ENCODE data around the gene PARP3.

Gene PARP3

GRCh38 chr3:51949121-51949520, 7.0 kb downstream of the PARP3 start:
- DNase-seq = no peak

- no peak for DNase-seq
Observed at GRCh38 chr3:51950899-51951298, 8.7 kb downstream of the PARP3 start.

GRCh38 chr3:51953445-51953844, 11.3 kb downstream of the PARP3 start:
- DNase-seq = peak in 2 of 3 experiments; percentile 1 to 21

- no peak for DNase-seq
Observed at GRCh38 chr3:51954105-51954504, 11.9 kb downstream of the PARP3 start.

- DNase-seq = no peak
Observed at GRCh38 chr3:51954713-51955112, 12.6 kb downstream of the PARP3 start.

GRCh38 chr3:51955175-51955892, 13.2 kb downstream of the PARP3 start, which contains the start of gene GPR62:
Gene GPR62, plus strand, starts transcription at chr3:51955381. Its CDS starts 272 bp downstream, at chr3:51955653.
- DNase-seq = no peak

- DNase-seq = no peak
Observed at GRCh38 chr3:51955893-51956770, 14.0 kb downstream of the PARP3 start.

GRCh38 chr3:51957520-51958205, 15.5 kb downstream of the PARP3 start:
- no peak for DNase-seq

GRCh38 chr3:51958603-51959521, 16.7 kb downstream of the PARP3 start:
- no peak for DNase-seq

GRCh38 chr3:51959651-51960050, 17.5 kb downstream of the PARP3 start:
- no peak for DNase-seq

- no peak for DNase-seq
Observed at GRCh38 chr3:51960386-51960785, 18.2 kb downstream of the PARP3 start.

GRCh38 chr3:51961011-51961410, 18.8 kb downstream of the PARP3 start:
- no peak for DNase-seq

- DNase-seq = no peak
Observed at GRCh38 chr3:51961602-51962569, 19.7 kb downstream of the PARP3 start.

- DNase-seq = no peak
Observed at GRCh38 chr3:51962854-51963530, 20.8 kb downstream of the PARP3 start.

- DNase-seq = peak in 2 of 3 experiments; percentile 43 to 77
Observed at GRCh38 chr3:51963951-51964451, 21.8 kb downstream of the PARP3 start.

- no peak for DNase-seq
Observed at GRCh38 chr3:51964521-51964920, 22.4 kb downstream of the PARP3 start.

- no peak for DNase-seq
Observed at GRCh38 chr3:51966016-51966415, 23.9 kb downstream of the PARP3 start.

GRCh38 chr3:51966486-51966885, 24.3 kb downstream of the PARP3 start:
- DNase-seq = no peak

- peak in 2 of 3 experiments; percentile 27 to 36 for DNase-seq
Observed at GRCh38 chr3:51966922-51967383, 24.8 kb downstream of the PARP3 start.

Data from NCI-H1417 (cell line).